Cerebellar nuclear complex (tissue), 1 donor: Measurements from ENCODE around the gene MPP4.

Source experiments
- DNase-seq, 2 experiments: peaks; one replicate each; lab custom pipeline; 2025; lab: John Stamatoyannopoulos, UW

MPP4 gene

DNA sequence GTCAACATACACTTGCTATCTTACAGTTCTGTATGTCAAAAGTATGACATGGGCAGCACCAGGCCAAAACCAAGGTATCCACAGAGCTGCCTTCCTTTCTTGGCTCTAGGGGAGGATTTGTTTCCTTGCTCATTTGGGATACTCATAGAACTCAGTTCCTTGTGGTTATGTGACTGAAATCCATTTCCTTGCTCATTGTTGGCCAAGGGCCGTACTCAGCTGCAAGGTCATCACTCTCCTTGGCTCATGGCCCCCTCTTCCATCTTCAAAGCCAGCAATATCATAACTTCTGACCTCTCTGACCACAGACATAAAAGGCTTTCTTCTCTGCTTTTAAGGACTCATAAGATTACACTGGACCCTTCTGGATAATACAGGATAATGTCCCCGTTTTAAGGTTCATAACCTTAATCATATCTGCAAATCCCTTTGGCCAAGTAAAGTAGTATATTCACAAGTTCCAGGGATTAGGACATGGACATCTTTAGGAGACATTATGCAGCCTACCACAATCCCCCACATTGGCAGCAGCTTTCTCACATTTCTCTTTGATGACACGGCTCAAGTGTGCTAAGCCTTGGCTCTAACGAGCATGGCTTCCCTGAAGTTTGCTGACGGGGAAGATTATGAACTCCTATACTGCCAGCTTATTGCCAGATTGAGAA, 76.0 kb downstream of the MPP4 start:
- no peak for DNase-seq

- DNase-seq, result no peak
These were observed 77.0 kb downstream of the MPP4 start for GRCh38 chr2:201621293-201621999.

DNA sequence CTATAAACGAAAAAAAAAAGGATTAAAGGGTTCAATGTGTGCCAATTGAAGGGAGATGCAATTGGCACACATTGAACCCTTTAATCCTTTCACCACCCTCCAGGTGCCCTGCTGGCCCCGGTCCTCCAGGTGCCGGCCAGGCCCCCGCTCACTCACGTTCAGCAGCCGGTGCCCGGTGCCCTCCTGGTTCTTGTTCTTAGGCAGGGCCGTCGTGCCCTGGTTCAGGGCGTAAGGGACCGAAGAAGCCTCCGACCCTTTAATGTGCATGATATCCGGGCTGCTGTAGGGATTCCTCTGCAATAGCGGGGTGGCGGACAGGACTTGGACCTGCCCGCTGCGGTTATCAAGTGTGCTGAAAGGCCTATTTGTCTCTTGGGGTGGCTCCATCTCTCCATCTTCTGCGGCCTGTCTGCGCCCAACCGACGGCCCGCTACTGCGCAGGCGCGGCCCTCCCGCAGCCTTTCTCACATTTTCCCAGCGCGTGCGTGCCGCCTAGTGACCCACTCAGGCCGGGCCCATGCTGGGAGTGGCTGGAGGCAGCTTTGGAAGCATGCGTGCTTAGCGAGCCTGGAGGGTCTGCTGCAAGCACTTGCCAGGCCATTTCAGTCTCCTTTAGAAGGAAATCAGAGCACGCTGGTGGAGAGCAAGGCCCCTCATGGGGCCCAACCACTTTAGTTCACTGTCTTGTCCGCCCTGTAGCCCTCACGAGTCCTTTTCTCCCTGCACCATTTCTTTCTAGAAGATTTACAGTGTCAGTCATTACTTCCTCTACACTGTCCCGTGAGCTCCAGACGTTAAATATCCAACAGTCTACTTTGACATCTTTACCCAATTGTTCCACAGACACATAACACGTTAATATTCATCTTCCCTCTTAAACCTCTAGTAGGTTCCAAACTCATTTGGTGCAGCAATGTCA, 79.4 kb downstream of the MPP4 start:
- no peak for DNase-seq

DNA sequence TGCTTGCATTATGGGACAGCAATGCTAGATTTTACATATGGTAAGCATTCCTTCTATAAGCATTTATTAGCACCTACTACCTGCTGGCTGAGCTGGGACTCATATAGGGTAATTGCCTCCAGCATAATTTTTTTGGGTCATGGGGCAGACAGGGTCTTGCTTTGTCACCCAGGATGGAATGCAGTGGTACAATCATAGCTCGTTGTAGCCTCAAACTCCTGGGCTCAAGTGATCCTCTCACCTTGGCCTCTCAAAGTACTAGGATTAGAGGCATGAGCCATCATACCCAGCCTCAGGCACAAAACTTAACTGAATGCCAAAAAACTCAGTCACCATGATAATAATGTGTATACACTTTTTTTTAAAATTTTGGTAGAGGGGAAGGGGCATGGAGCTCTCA, 90.4 kb downstream of the MPP4 start:
- DNase-seq, result no peak

DNA sequence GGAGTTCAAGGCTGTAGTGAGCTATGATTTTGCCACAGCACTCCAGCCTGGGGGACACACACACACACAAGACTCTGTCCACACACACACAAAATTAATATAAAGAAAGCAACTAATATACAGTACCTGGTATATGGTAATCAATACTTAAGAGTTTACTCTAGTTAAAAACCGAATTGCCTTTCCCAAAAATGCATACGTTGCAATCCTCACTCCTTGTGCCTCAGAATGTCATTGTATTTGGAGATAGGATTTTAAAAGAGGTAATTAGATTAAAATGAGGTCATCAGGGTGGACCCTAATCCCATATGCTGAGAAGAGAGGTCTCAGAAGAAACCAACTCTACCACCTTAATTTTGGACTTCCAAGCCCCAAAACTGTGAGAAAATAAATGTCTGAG, 90.9 kb downstream of the MPP4 start:
- no peak for DNase-seq

- no peak for DNase-seq
These were observed 97.5 kb downstream of the MPP4 start for GRCh38 chr2:201600906-201601305.

DNA sequence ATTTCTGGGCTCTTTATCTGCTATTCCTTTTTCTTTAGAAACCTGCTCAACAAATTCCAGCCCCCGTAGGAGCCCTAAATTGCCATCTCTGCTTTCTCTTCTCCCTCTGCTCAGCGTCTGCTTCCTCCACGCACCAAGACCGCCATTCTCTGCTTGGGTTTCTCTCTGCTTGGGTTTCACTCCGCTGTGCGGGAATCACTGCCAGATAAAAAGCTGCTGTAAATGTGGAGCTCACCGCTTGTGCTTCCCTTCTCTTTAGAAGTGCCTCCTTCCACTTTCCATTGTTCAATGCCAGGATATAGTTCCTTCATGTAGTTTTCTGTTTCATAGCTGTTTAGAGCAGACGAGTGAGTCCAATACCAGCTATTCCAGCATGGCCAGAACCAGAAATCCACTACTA, 101.0 kb downstream of the MPP4 start:
- no peak for DNase-seq
